WTC11 (cell line): ENCODE data around the gene TRAPPC3. TPM values are rescaled to one million over a fixed set of nuclear protein-coding genes. Genes with fewer than 3 reads are reported as not detected.

ENCODE experiments used
- ATAC-seq: fragments of 200-7000 bp; cut with Tn5 transposase; 2 replicates; pipeline ENCODE4 v1.10.0; 2021; ENCODE audit warnings: mild to moderate bottlenecking, moderate library complexity
- CTCF ChIA-PET: fragments of 300-600 bp; sonication (Branson Sonifier 250); formaldehyde crosslinking; loops from one replicate; lab custom pipeline; 2021; ENCODE audit warnings: antibody characterized with exemption; lab: Charles Lee
- POLR2A ChIA-PET: fragments of 350-600 bp; sonication (Branson Sonifier 250); formaldehyde crosslinking; loops from one replicate; lab custom pipeline; 2021; ENCODE audit warnings: antibody characterized with exemption; lab: Charles Lee
- DNase-seq: peaks from one replicate; pipeline ENCODE4 v3.0.0; 2021; ENCODE audit warnings: low spot score
- H3K27ac Mint-ChIP-seq: 2 replicates; pipeline ENCODE4 v1.8.0; 2021; ENCODE audit warnings: mixed read lengths
- H3K27me3 Mint-ChIP-seq: 2 replicates; pipeline ENCODE4 v1.8.0; 2021; ENCODE audit warnings: low read depth, mild to moderate bottlenecking, moderate library complexity, mixed read lengths
- H3K36me3 Mint-ChIP-seq: 2 replicates; pipeline ENCODE4 v1.8.0; 2021; ENCODE audit warnings: mixed read lengths
- H3K4me1 Mint-ChIP-seq: 2 replicates; pipeline ENCODE4 v1.8.0; 2022; ENCODE audit warnings: mixed read lengths
- H3K4me3 Mint-ChIP-seq: 2 replicates; pipeline ENCODE4 v1.8.0; 2021; ENCODE audit warnings: mild to moderate bottlenecking, moderate library complexity, mixed read lengths
- H3K9me3 Mint-ChIP-seq: 2 replicates; pipeline ENCODE4 v1.8.0; 2021; ENCODE audit warnings: mixed read lengths
- E2F5 ChIP-seq: sonication (generic); formaldehyde crosslinking; IDR thresholded peaks from 2 replicates; pipeline ENCODE4 v1.8.1; 2022; ENCODE audit warnings: mild to moderate bottlenecking, moderate library complexity, missing genetic modification reagents
- FOXJ3 ChIP-seq: sonication (generic); formaldehyde crosslinking; IDR thresholded peaks from 2 replicates; pipeline ENCODE4 v1.9.0; 2021; ENCODE audit warnings: missing genetic modification reagents, mild to moderate bottlenecking, borderline replicate concordance
- FOXP1 ChIP-seq: sonication (generic); formaldehyde crosslinking; IDR thresholded peaks from 2 replicates; pipeline ENCODE4 v1.8.0; 2022; ENCODE audit warnings: missing genetic modification reagents, mild to moderate bottlenecking, moderate library complexity, borderline replicate concordance
- GABPB1 ChIP-seq: sonication (generic); formaldehyde crosslinking; IDR thresholded peaks from 2 replicates; pipeline ENCODE4 v1.8.1; 2023; ENCODE audit warnings: mild to moderate bottlenecking, missing genetic modification reagents
- HMGA2 ChIP-seq: fragments of 250-450 bp; sonication (Bioruptor Pico); IDR thresholded peaks from 2 replicates; pipeline ENCODE4 v1.4.0; 2021; ENCODE audit warnings: mild to moderate bottlenecking, moderate library complexity
- IRF1 ChIP-seq: sonication (generic); formaldehyde crosslinking; IDR thresholded peaks from 2 replicates; pipeline ENCODE4 v1.8.0; 2023; ENCODE audit warnings: missing genetic modification reagents
- JUN ChIP-seq: sonication (generic); formaldehyde crosslinking; IDR thresholded peaks from 2 replicates; pipeline ENCODE4 v1.8.0; 2023; ENCODE audit warnings: mild to moderate bottlenecking, missing genetic modification reagents
- MYBL2 ChIP-seq: sonication (generic); formaldehyde crosslinking; IDR thresholded peaks from 2 replicates; pipeline ENCODE4 v1.8.1; 2023; ENCODE audit warnings: mild to moderate bottlenecking, moderate library complexity, missing genetic modification reagents
- NR3C1 ChIP-seq: sonication (generic); formaldehyde crosslinking; conservative IDR thresholded peaks from 2 replicates; pipeline ENCODE4 v1.8.1; 2023; ENCODE audit warnings: low read depth, mild to moderate bottlenecking, missing genetic modification reagents
- PRDM15 ChIP-seq: sonication (generic); formaldehyde crosslinking; IDR thresholded peaks from 2 replicates; pipeline ENCODE4 v1.8.0; 2022; ENCODE audit warnings: missing genetic modification reagents
- PREB ChIP-seq: sonication (generic); formaldehyde crosslinking; IDR thresholded peaks from 2 replicates; pipeline ENCODE4 v1.8.1; 2022; ENCODE audit warnings: mild to moderate bottlenecking, missing genetic modification reagents, moderate library complexity, borderline replicate concordance
- SP1 ChIP-seq: sonication (generic); formaldehyde crosslinking; conservative IDR thresholded peaks from 2 replicates; pipeline ENCODE4 v1.8.1; 2022; ENCODE audit warnings: missing genetic modification reagents
- TEAD1 ChIP-seq: sonication (generic); formaldehyde crosslinking; IDR thresholded peaks from 2 replicates; pipeline ENCODE4 v1.8.0; 2022; ENCODE audit warnings: mild to moderate bottlenecking, missing genetic modification reagents
- ZBTB21 ChIP-seq: sonication (generic); formaldehyde crosslinking; IDR thresholded peaks from 2 replicates; pipeline ENCODE4 v1.8.1; 2023; ENCODE audit warnings: mild to moderate bottlenecking, missing genetic modification reagents, borderline replicate concordance
- ZBTB43 ChIP-seq: sonication (generic); formaldehyde crosslinking; IDR thresholded peaks from 2 replicates; pipeline ENCODE4 v1.8.1; 2023; ENCODE audit warnings: mild to moderate bottlenecking, missing genetic modification reagents
- ZNF281 ChIP-seq: sonication (generic); formaldehyde crosslinking; IDR thresholded peaks from 2 replicates; pipeline ENCODE4 v1.8.0; 2023; ENCODE audit warnings: mild to moderate bottlenecking, missing genetic modification reagents
- ZNF512 ChIP-seq: sonication (generic); formaldehyde crosslinking; IDR thresholded peaks from 2 replicates; pipeline ENCODE4 v1.8.1; 2022; ENCODE audit warnings: missing genetic modification reagents, borderline replicate concordance
- total RNA-seq: library from RNA; stranded (reverse); gene quantifications from 3 replicates; pipeline ENCODE4 v1.2.3, GENCODE V29; 2021

Gene TRAPPC3
- total RNA-seq, 1 experiment from 2014 or later = 48.9 TPM

GRCh38 chr1:36157115-36157903 is 8.0 kb upstream of the TRAPPC3 start:
- no peak for ATAC-seq

GRCh38 chr1:36156329-36157114 is 7.2 kb upstream of the TRAPPC3 start:
- POLR2A ChIA-PET = interaction anchor here (0.7 to 1.8 kb wide), 5 partner anchors 19 to 228 kb away, joined by 3 to 12 read pairs (median 5); partner anchors contain the start of gene THRAP3
- peaks cover 37% of the 10 kb centered on the region for H3K27me3 Mint-ChIP-seq
- H3K27ac Mint-ChIP-seq = no peak overlapping the region
- no peaks in the 10 kb centered on the region for H3K36me3 Mint-ChIP-seq
- H3K4me3 Mint-ChIP-seq = peak overlapping the region; percentile 79
- peaks cover 46% of the 10 kb centered on the region for H3K4me1 Mint-ChIP-seq
- ATAC-seq (peak; percentile 33), DNase-seq (peak; percentile 83)
- CTCF ChIA-PET = interaction anchor here (1.2 to 2.6 kb wide), 10 partner anchors 20 to 186 kb away, joined by 4 to 20 read pairs (median 7); partner anchors contain the start of gene THRAP3
- no peaks in the 10 kb centered on the region for H3K9me3 Mint-ChIP-seq
- no peak for TF ChIP-seq HMGA2 (CRISPR knock-in tag)
- TF ChIP-seq IRF1 = no peak
- TF ChIP-seq PRDM15 (CRISPR knock-in tag) = no peak
- no peak for TF ChIP-seq GABPB1 (CRISPR knock-in tag)
- TF ChIP-seq ZNF281 (CRISPR knock-in tag) = peak; percentile 67
- no peak for TF ChIP-seq E2F5
- TF ChIP-seq JUN (CRISPR knock-in tag) = no peak
- TF ChIP-seq PREB (CRISPR knock-in tag) = no peak
- no peak for TF ChIP-seq ZBTB21
- TF ChIP-seq FOXP1 (CRISPR knock-in tag) = peak; percentile 82; the same call in 1 of the 2 replicates

More at GRCh38 chr1:36157115-36157903, 8.0 kb upstream of the TRAPPC3 start:
- DNase-seq = no peak
- POLR2A ChIA-PET = interaction anchor here (1.4 to 1.8 kb wide), 4 partner anchors 19 to 67 kb away, joined by 4 to 12 read pairs (median 7); partner anchors contain the start of gene THRAP3
- Mint-ChIP-seq H3K27me3 (peaks cover 31% of the 10 kb centered on the region), H3K36me3 (no peaks in the 10 kb centered on the region), H3K4me3 (peak overlapping the region; percentile 79), H3K9me3 (no peaks in the 10 kb centered on the region)
- CTCF ChIA-PET = interaction anchor here (1.2 to 2.6 kb wide), 10 partner anchors 19 to 185 kb away, joined by 4 to 20 read pairs (median 7); partner anchors contain the start of gene THRAP3
- no peak for TF ChIP-seq ZNF512
- no peak for TF ChIP-seq TEAD1
- TF ChIP-seq ZBTB43 = no peak
- TF ChIP-seq NR3C1 (CRISPR knock-in tag) = no peak
- TF ChIP-seq MYBL2 (CRISPR knock-in tag) = peak; percentile 33; the same call in 1 of the 2 replicates
- 0 out of 2 replicates have a peak, but pooled peaks have one; percentile 71 for TF ChIP-seq SP1 (CRISPR knock-in tag)
- TF ChIP-seq FOXJ3 (CRISPR knock-in tag) = no peak
- TF ChIP-seq, all 79 proteins: peak for 2
- H3K27ac Mint-ChIP-seq = no peak overlapping the region; the same call in 1 of the 2 replicates
- peaks cover 47% of the 10 kb centered on the region for H3K4me1 Mint-ChIP-seq
